NCI-H2081 (cell line): ENCODE measurements around the gene RIBC2.
"Not testable (repeated sequence)": the region's sequence is repeated elsewhere in the genome, so short reads cannot be mapped to it uniquely, and the experiment has no call there.

Experiments used
- DNase-seq, 2 experiments: peaks; one replicate each; lab custom pipeline; 2025; lab: John Stamatoyannopoulos, UW

The RIBC2 gene

GRCh38 chr22:45450101-45450785 lies 36.8 kb downstream of the RIBC2 start:
- no peak for DNase-seq

- no peak for DNase-seq
These were observed 37.6 kb downstream of the RIBC2 start for GRCh38 chr22:45450921-45451651.

DNA sequence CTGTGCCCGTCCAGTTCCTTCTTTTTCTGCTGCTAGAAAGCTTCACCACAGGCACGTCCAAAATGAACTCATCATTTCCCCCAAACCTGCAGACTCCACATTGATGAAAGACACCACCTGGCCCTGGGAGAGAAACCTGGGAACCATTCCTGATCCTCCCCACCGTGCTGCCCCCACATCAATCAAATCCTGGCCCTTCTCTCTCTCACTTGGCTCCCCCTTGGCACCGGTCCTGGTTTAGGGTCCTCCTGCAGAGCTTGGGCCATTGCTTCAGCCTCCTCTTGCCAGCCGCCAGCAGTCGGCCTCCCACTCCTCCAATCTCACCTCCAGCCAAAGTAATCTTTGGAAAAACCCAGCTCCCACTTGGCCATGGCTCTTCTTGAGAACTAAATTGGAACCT lies 38.5 kb downstream of the RIBC2 start:
- DNase-seq = no peak

- DNase-seq = no peak
These were observed 39.3 kb downstream of the RIBC2 start for GRCh38 chr22:45452565-45453379.

GRCh38 chr22:45453764-45454163 lies 40.3 kb downstream of the RIBC2 start:
- no peak for DNase-seq

DNA sequence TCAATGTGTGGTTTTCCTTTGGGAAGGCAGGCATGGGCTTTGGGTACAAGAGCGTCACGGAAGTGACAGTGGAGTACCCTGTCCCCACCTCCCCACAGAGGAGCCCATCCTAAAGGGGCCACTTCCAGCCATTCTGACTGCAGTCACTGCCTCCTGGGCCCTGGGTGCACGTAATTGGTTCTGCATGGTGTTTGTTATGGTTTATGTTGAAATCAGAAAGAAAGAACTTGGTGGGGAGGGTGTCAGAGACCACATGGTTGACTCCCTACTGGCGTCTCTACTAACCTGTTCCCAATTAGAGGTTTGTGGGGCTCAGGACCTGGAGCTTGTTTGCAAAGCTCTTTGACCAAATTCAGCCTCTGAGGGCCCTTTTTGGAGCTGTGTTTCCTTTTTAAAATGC lies 40.8 kb downstream of the RIBC2 start:
- DNase-seq = no peak

DNA sequence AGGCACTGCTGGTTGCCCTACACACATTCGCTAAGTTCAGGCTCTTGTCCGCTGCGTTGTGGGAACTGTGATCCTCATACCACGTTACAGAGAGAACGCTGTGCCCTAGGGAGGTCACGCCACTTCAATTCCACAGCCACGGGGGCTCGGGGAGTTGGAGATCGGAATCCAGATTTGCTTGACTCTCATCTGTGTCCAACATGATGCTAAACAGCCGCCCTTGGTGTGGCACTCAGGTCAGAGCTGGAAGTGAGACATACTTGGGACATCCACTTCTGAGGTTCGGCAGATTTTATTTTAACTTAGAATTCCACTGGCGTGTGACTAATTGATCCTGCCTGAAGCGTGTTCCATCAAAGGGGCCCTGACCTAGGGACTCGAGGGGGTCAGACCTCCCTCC lies 41.7 kb downstream of the RIBC2 start:
- no peak for DNase-seq

GRCh38 chr22:45455621-45456020 lies 42.1 kb downstream of the RIBC2 start:
- no peak for DNase-seq

DNA sequence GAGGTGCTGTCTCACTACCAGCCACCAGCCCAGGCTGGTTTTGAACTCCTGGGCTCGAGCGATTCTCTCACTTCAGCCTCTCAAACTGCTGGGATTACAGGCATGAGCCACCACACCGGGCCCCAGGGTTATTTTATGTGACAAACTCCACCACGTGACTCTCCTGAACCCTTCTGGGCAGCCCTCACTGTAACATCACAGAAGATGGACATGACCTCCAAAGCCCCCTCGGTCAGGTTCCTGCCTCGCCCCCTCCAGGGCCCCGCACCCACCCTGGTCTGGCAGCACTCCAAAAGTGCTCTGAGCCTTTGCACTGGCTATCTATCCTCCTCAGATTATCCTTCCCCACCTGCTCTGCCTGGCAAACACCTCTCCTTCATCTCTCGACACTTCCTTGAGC lies 43.3 kb downstream of the RIBC2 start:
- no peak for DNase-seq

DNA sequence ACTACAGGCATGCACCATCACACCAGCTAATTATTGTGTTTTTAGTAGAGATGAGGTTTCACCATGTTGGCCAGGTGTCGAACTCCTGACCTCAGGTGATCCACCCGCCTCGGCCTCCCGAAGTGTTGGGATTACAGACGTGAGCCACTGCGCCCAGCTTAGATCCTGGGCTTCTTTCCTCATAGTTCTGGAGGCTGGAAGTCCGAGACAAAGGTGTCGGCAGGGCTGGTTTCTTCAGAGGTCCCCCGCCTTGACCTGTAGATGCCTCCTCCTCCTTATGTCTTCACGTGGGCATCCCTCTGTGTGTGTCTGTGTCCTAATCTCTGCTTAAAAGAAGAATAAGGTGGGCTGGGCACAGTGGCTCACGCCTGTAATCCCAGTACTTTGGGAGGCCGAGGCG lies 45.0 kb downstream of the RIBC2 start:
- DNase-seq = no peak

DNA sequence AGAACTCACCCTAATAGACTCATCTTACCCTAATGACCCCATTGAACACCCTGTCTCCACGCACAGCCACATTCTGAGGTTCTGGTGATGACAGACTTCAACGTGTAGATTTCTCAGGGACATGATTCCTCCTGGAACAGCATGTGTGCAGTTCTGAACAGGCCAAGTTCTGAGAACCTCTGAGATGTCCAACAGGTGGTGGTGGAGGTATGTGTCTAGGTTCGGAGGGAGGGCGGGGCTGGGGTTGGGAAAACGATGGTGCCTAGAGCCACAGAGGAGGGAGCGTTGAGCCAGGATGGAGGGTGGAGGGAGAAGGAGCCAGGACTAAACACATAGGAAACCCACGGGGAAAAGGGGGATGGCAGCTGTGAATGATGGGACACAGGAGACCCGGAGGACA lies 45.7 kb downstream of the RIBC2 start:
- no peak for DNase-seq

DNA sequence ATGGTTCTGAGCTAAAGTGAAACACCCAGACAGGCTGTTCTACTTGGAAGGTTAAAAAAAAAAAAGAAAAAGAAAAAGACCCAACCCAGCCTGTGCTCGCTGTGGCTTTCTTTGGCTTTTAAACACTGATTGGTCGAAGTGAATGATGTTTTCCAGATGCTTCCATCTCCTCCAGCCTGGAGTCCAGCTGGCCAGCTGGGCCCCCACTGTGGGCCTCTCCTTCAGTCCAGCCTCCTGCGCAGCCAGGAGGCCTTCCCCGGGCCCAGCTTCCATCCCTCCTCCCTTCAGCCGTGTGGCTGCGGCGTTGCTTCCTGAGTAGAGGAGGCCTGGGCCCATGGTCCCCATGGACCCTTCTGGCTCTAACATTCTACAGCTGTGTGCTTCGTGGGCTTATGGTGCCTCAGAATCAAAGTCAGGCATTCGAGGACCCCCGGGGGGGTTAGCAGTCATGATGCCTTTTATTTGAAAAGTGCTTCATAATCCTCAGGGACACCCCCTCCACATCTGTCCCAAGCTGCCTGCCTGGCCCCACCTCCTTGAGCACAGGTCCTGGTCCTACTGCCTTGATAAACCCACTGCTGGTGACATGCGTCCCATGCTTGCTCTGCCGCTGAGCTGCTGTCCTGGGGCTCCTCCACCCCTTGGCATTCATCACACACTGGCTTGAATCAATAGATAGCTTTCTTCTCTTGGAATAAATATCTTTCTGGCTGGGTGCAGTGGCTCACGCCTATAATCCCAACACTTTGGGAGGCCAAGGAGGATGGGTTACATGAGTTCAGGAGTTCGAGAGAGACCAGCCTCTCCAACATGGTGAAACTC lies 47.0 kb downstream of the RIBC2 start:
- no peak for DNase-seq

GRCh38 chr22:45462034-45462655 lies 48.7 kb downstream of the RIBC2 start:
- no peak for DNase-seq

DNA sequence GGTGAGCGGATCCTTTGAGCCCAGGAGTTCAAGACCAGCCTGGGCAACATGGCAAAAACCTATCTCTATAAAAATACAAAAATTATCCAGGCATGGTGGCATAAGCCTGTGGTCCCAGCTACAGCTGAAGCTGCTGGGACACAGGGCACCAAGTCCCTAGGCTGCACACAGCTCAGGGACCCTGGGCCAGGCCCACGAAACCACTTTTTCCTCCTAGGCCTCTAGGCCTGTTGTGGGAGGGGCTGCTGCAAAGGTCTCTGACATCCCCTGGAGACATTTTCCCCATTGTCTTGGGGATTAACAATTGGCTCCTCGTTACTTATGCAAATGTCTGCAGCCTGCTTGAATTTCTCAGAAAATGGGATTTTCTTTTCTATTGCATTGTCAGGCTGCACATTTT lies 50.2 kb downstream of the RIBC2 start:
- not testable (repeated sequence) for DNase-seq

- no peak for DNase-seq
These were observed 52.1 kb downstream of the RIBC2 start for GRCh38 chr22:45465633-45466032.

DNA sequence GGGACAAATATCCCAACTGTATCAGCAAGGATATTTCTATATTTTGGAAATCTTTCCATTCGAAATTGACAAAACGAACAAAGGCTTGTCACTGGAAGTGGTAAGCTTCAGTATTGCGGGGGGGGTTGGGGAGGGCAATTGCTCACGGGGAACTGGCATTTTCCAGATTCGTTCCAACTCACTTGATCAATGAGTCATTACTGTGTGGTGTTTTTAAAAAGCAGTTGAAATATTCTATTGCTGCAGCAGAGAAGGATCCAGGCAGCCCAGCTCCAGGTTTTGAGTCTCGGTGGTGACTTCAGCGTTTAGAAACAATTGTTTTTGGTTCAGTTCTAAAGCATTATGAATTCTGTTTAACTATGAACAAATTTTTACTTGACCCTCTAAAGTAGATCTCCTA lies 55.4 kb downstream of the RIBC2 start:
- no peak for DNase-seq

- no peak for DNase-seq
These were observed 56.0 kb downstream of the RIBC2 start for GRCh38 chr22:45469281-45470073.

- DNase-seq = no peak
These were observed 57.4 kb downstream of the RIBC2 start for GRCh38 chr22:45470871-45471270.

GRCh38 chr22:45472426-45472825 lies 58.9 kb downstream of the RIBC2 start:
- DNase-seq = no peak

GRCh38 chr22:45473626-45474237 lies 60.2 kb downstream of the RIBC2 start:
- no peak for DNase-seq
